ENCODE measurements around the gene ACO2.

Gene ACO2

DNA sequence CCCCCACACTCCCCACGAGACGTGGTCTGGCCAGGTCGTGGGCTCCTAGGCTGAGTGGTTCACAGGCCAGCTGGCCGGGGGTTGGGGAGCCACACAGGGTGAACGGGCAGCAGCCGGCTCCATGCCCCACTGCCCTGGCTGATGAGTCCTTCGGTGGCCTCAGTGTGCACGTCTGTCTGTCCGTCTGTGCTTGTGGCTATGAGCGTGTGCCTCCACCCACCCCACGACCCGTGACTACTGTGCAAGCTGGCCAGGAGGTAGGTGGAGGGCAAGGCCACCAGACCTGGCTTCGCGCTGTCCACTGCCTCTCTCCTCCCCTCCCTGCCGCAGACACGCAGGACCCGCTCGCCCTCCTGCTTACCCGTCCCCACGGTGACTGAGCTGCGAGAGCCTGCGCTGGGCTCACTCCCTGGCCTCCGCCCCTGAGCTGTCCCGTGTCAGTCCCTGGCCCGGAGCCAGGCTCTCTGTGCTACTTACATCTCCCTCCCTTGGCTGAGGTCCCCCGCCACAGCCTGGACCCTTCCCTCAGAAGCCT lies 106.0 kb downstream of the ACO2 start:
- Histone ChIP-seq H3K27me3 (ENCODE audit: low read depth) (no peaks in the 10 kb centered on the region), H3K4me1 (no peaks in the 10 kb centered on the region), H3K36me3 (replicated peaks) (peaks cover 11% of the 10 kb centered on the region), H3K9me3 (no peaks in the 10 kb centered on the region), H3K4me3 (no peak overlapping the region)
- in situ Hi-C loops (cut with MboI; ENCODE audit: low sequenced_read_pairs): no loop called here
- DNase-seq (ENCODE audit: low spot score in 2 of 2): no peak

DNA sequence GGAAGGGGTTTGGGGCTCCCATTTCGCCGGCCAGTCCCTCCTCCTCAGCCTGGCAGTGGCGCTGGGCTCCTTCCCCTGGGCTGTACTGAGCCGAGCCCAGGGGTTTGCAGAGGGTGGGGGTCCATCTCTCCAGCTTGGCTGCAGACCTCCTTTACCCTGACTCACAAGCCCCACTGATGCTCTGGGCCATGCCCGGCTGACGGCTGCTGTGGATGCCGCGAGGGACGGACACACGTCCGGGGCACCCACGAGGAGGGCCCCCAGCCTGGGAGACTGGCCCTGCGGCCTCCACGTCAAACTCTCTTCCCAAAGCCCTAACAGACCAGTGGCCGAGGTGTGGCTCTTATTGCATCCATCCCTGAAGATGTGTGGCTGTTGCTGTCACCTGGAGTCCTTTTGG lies 106.6 kb downstream of the ACO2 start:
- no peaks in the 10 kb centered on the region for H3K9me3 ChIP-seq
- no peaks in the 10 kb centered on the region for H3K27me3 ChIP-seq (ENCODE audit: low read depth)
- peaks cover 15% of the 10 kb centered on the region for H3K36me3 ChIP-seq (replicated peaks)
- in situ Hi-C loops (cut with MboI; ENCODE audit: low sequenced_read_pairs): no loop called here
- no peak for DNase-seq (ENCODE audit: low spot score in 2 of 2)
- no peaks in the 10 kb centered on the region for H3K4me1 ChIP-seq
- no peak overlapping the region for H3K4me3 ChIP-seq

DNA sequence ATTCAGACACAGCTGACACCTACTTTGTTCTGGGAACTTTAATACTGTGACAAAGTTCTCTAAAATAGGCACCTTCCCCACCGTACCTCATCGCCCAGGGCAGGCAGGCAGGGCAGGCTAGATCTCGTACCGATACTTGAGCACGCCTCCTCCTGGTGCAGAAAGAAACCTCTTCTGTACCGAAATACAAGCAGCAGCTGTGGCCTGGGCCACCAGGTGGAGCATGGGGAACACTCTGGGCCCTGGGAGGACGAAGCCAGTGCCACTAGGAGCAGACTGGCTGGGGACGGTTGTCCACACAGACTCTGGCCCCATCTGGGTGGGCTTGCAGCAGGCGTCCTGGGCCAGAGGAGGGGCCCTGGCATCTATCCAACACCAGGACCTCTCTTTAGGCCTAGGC lies 108.0 kb downstream of the ACO2 start:
- no peaks in the 10 kb centered on the region for H3K4me1 ChIP-seq
- DNase-seq (ENCODE audit: low spot score in 2 of 2): peak in 1 of 2 experiments; percentile 67
- in situ Hi-C loops (cut with MboI; ENCODE audit: low sequenced_read_pairs): no loop called here
- no peaks in the 10 kb centered on the region for H3K9me3 ChIP-seq
- H3K4me3 ChIP-seq: no peak overlapping the region
- H3K27me3 ChIP-seq (ENCODE audit: low read depth): no peaks in the 10 kb centered on the region
- H3K36me3 ChIP-seq (replicated peaks): peaks cover 15% of the 10 kb centered on the region

DNA sequence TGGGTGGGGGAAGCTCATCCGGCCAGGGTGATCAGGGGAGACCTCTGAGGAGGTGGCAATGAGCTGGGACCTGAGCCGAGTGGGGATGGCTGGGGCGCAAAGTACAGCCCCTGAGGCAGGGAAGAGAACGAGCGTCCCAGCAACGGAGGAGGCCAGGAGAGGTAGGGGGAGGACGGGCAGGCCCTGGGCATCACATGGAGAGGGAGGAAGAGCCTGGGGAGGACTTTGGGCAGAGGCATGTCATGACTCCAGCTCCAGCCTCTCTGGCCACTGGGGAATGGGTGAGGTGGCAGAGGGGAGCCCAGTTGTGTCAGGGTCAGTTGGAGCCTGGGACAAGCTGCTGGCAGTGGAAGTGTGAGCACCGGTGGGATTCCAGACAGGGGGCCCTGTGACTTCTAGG lies 109.2 kb downstream of the ACO2 start:
- Histone ChIP-seq H3K36me3 (replicated peaks) (peaks cover 15% of the 10 kb centered on the region), H3K4me1 (no peaks in the 10 kb centered on the region), H3K27me3 (ENCODE audit: low read depth) (no peaks in the 10 kb centered on the region), H3K9me3 (no peaks in the 10 kb centered on the region), H3K4me3 (no peak overlapping the region)
- in situ Hi-C loops (cut with MboI; ENCODE audit: low sequenced_read_pairs): no loop called here
- DNase-seq (ENCODE audit: low spot score in 2 of 2): no peak
